UCSD-AML1 (cell line): ENCODE data around the gene AGAP1.

ENCODE experiments used
- DNase-seq: peaks from one replicate; lab custom pipeline; 2025; ENCODE audit not compliant: unreplicated experiment; lab: John Stamatoyannopoulos, UW

Gene AGAP1

GRCh38 chr2:236161531-236161930 is 667.7 kb downstream of the AGAP1 start:
- no peak for DNase-seq

DNA sequence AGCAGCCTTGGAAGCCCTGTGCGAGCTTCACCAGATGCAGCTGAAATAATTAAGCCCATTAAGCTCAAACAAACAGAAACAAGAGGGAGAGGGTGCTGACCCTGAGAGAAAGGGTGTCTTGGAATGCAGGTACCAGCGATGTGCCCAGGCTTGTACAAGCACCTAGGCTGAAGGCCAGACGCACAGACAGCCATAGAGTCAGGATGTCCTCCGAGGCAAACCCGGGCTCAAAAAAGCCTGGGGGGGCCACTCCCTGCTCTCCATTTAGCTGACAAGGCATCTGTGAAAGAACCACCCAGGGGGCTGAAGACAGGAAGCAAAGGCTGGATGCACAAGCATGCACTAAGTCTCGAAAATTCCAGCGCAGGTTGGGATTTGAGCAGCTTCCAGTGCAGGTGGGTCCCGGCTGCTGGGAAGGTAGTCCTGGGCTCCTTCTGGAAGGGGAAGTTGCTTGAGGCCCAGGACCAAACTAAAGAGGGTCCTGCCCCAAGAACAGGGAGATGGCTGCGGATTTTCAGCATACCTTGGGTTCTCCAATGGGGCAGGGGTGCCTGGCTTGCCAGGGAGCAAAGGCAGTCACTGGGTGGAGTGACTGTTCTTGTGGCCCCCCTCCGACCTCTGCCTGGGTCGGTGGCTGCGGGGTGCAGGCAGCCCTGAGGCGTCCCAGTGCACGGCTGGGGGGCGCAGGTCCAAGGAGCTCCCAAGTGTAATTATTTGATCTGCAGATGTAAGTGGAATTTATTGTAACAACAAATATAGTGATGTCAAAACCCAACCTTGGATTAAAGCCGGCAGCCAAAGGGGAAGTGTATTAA is 668.4 kb downstream of the AGAP1 start:
- no peak for DNase-seq

- DNase-seq = no peak
Measured at GRCh38 chr2:236162882-236163470, 669.1 kb downstream of the AGAP1 start.

- DNase-seq = no peak
Measured at GRCh38 chr2:236163471-236164200, 669.8 kb downstream of the AGAP1 start.

DNA sequence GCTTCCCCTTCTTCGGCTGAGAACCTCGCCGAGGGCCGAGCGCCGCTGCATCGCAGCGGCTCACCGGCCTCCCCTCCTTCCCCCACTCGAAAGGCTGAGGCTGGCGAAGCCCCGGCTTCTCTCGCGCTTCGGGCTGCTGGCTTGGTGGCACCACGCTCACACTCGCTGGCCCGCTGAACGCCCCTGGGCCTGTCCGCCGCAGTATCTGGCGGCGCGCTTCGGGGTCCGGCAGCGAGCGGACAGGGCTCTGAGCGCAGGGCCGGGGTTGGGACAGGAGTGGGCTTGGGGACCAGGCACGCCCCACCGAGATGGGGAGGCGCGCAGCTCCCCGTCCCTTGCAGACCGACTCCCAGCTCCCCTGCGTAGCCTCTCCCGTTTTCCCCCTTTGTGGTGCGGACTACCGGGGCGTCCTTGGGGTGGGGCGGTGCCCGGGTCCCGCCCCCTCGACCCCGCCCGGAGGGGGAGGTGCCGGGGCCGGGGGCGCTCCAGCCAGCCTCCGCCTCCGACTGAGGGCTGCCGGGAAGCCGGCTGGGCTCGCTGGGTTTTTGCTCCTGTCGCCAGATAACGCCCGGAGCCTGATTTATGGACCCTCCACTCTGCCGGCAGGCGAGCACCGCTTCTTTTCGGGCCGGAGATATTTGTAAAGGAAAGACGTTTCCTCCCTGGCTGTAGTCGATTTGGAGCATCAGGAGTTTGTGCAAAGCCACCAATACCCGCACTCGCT is 670.5 kb downstream of the AGAP1 start:
- no peak for DNase-seq

GRCh38 chr2:236164925-236165841 is 671.3 kb downstream of the AGAP1 start:
- DNase-seq = no peak

- DNase-seq = no peak
Measured at GRCh38 chr2:236165842-236166795, 672.3 kb downstream of the AGAP1 start.

GRCh38 chr2:236166796-236167296 is 673.0 kb downstream of the AGAP1 start:
- no peak for DNase-seq

DNA sequence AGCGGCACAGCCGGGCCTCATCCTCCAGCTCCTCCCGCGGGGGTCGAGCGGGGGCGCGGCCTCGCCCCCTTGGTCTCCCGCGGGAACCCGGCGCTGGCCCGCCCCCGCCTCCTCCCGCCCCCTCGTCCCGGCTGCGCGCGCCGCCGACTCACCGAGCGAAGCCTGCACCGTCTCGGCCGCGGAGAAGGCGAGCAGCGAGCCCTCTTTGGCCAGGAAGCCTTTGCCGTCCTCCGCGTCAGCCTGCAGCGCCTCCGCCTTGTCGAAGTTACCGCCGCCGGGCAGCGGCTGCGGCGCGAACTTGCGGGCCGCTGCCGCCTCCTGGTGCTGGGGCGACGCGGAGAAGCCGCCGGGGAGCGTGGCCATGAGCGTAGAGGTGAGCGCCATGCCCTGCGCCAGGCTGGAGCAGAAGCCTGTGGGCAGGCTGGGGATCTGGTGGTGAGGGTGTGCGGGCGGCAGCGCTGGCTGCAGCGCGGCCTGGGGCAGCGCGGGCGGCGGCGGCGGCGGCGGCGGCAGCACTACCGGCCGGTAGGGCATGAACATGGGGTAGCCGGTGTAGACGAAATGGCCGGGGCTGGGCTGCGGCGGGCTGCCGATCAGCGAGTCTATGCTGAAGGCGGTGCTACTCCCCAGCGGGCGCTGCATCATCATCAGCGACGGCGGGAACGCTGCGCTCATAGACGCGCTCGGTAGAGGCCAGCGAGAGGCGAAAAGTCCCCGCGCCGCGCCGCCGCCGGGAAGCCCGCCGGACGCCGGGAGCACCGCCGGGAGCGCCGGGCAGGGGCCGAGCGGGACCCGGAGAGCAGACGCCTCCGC is 673.7 kb downstream of the AGAP1 start:
- no peak for DNase-seq

GRCh38 chr2:236168110-236169080 is 674.6 kb downstream of the AGAP1 start, which contains the start of gene GBX2:
Gene GBX2 (minus strand): TSS chr2:236168386. CDS start chr2:236167971, 415 bp downstream.
- no peak for DNase-seq

GRCh38 chr2:236169151-236169721 is 675.4 kb downstream of the AGAP1 start:
- DNase-seq = no peak

DNA sequence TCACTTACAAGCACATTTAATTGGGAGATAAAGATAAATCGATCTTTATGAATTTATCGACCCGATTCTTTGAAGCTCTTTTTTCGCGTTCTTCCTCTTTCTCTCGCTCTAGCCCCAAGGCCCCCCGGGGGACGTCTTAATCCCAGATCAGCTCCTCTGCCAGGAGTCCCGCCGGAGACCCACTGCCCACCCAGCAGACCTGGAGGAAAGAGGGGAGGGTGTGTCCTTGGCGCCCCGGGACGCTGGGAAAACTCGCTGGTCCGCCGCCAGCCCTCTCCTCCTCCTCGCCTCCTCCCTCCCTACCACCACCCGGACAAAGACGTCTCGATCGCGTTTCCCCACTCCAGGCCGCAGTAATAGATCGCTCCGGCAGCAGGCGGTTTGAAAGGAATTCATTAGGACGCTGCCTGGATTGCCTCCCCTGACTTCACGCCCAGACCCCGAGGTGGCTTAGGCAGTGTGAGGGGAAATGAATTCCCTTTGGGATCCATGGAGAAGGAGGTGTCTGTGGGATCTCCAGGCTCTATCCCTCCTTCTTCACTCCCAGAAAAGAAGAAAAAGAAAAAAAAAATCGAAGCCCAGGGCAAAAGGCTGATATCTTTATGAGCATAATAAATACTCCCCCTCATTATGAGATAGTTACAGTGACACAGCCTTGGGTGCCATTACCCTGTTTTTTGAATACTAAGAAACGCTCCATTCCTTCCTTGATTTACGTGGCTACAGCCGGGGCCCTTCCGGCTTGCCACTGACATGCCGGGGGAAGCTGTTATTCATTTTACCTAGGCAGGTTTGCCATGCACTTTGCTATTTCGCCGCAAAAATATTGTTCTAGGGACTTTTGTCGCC is 676.1 kb downstream of the AGAP1 start:
- DNase-seq = no peak

GRCh38 chr2:236170590-236171165 is 676.8 kb downstream of the AGAP1 start:
- DNase-seq = no peak

- no peak for DNase-seq
Measured at GRCh38 chr2:236171181-236171679, 677.4 kb downstream of the AGAP1 start.

DNA sequence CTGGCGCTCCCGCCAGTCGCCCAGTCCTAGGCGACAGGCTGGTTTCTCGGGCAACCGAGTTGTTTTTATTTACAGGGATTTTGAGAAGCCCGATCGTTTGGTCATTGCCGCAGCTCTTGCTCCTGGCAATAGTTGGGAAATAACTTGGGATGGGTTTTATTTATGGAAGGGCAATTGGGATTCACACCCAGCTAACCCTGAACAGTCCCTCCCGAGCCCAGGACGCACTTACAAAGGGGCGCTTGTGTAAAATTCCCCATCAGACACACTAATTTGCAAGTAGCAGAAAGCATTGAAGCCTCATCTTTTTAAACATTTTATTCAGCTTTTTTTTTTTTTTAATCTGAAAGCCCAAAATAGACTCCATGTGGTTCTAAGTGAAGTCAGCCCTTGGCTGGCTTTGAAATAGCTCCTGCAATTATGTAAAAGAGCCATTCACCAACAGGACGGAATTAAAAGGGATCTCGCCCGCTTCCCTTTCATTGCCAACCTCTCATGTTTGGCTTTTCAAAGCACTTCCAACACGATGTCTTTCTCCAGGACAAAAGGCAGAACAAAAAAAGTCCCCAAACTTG is 677.9 kb downstream of the AGAP1 start:
- DNase-seq = no peak
